HG03280 (cell line): ENCODE results near the gene LGALS7.

Experiments used
- ATAC-seq: cut with Tn5 transposase; IDR thresholded peaks from one replicate; pipeline ENCODE4 v1.9.1; 2021; ENCODE audit warnings: mild to moderate bottlenecking, moderate library complexity; ENCODE audit not compliant: unreplicated experiment

LGALS7 gene

DNA sequence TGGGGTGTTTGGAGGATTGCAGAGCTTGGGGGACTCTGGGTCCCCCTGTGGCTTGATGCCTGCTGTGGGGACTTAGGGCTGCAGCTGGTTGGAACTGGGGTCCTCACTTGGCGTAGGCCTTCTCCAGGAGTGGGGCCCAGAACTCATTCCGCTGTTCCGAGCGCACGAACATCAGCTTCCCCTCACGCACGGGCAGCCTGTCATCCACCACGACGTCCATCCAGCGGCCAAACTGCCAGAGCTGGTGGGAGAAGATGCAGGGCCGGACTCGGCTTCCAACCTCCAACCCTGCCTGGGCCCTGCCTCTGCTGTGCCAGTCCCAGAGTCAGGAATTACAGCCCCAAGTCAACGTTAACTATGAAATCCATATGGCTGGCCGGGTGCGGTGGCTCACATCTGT, 31.6 kb downstream of the LGALS7 start:
- no peak for ATAC-seq

DNA sequence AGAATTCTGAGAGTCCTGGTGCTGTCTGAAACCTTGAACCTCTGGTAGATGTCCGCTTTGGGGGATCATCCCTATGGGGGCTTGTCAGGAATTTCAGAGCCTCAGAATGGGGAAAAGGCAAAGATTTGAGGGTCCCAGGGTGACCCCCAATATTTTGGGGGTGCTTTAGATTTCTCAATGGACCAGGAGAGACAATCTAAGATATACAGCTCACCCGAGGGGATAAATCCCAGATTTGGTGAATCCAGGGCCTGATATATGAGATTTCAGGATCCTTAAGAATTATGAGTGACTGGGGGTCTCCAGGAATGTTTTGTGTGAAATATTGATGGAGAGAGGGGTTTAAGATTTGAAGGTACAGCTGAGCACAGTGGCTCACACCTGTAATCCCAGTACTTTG, 32.4 kb downstream of the LGALS7 start:
- ATAC-seq, result no peak

DNA sequence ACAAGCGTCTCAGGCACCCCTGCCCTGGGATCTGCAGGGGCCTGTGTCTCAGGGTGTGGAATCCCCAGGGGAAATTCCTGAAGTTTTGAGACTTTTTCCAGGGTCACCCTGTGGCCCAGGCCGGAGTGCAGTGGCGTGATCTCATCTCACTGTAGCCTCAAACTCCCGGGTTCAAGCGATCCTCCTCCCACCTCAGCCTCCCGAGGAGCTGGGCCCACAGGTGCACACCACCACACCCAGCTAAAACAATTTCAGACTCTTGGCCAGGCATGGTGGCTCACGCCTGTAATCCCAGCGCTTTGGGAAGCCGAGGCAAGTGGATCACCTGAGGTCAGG, 33.1 kb downstream of the LGALS7 start:
- no peak for ATAC-seq

- no peak for ATAC-seq
These were observed 33.7 kb downstream of the LGALS7 start for GRCh38 chr19:38739440-38740256.

GRCh38 chr19:38737921-38738737, 35.2 kb downstream of the LGALS7 start:
- ATAC-seq, result no peak

- ATAC-seq, result no peak
These were observed 35.9 kb downstream of the LGALS7 start for GRCh38 chr19:38737281-38737865.

GRCh38 chr19:38736413-38737280, 36.7 kb downstream of the LGALS7 start:
- no peak for ATAC-seq

DNA sequence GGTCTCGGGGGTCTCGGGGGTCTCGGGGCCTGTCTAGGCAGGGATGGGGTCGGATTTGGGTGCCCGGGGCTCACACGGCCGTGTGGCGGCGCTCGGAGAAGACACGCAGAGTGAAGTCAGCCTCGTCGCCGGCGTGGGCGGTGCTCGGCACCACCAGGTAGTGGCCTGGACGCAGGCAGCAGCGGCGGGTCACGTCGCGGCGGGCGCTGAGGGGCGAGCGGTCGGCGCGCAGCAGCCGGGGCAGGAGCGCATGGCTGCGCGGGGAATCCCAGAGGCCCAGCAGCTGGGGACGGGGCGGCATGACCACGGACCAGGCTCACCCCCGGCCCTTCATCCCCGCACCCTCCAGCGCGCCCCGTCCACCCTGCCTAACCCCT, 37.3 kb downstream of the LGALS7 start:
- no peak for ATAC-seq

DNA sequence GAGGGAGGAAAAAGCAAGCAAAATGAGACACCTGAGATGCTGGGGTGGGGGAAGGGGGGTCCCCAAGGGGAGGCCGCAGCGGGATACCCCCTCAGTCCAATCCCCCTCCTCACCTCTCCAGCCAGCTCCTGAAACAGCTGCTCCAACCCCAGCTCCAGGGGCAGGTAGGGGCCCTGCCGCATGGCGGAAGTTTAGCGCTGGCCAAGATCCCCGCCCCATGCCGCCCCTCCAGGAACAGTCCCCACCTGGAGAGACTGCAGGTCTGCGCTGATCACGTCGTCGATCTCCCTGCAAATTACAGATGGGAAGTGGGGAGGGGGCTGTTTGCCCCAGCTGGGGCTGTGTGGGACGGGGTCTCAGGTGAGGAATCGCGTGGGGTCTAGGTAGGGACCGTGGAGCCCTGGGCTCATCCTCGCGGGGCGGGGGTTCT, 38.0 kb downstream of the LGALS7 start:
- no peak for ATAC-seq

DNA sequence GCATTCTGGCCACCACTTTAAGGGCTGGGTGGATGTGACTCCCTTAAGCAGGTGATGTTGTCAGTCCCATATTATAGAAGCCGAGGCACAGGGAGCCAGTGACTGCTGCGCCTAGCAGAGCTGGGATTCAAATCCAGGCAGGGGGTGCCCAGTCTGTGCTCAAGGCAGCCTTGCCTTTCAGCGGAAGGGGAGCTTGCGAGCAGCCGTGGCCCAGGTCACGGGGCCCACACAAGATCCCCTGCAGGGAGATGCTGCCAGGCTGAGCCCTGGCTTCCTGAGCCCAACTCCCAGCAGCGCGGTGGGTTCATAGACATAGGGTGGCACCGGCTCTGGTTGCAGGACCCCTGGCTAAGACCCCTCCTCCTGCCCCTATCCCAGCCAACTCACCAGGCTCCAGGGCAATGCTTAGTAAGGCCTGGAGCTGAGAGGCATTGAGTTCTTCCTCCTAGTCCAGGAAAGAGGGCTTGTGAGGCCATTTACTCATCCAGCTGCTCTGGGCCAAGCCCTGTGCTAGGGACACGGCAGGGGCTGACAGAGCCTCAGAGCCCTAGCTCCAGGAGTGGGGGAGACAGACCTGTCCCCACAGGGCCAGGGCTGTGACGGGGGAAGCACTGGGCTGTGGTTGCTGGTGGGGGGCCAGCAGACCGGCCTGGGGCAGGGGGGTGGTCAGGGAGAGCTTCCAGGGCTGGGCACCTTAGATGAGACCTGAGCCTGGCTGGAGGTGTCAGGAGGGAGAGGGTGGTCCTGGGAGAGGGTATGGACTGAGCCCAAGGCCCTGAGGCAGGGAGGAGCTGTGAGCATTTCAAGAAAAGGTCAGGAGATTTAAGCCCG, 38.7 kb downstream of the LGALS7 start:
- ATAC-seq, result peak; percentile 15

- ATAC-seq, result peak; percentile 37
These were observed 39.2 kb downstream of the LGALS7 start for GRCh38 chr19:38734176-38734425.

- no peak for ATAC-seq
These were observed 39.7 kb downstream of the LGALS7 start for GRCh38 chr19:38733493-38734175.

- no peak for ATAC-seq
These were observed 40.1 kb downstream of the LGALS7 start for GRCh38 chr19:38733241-38733492.

DNA sequence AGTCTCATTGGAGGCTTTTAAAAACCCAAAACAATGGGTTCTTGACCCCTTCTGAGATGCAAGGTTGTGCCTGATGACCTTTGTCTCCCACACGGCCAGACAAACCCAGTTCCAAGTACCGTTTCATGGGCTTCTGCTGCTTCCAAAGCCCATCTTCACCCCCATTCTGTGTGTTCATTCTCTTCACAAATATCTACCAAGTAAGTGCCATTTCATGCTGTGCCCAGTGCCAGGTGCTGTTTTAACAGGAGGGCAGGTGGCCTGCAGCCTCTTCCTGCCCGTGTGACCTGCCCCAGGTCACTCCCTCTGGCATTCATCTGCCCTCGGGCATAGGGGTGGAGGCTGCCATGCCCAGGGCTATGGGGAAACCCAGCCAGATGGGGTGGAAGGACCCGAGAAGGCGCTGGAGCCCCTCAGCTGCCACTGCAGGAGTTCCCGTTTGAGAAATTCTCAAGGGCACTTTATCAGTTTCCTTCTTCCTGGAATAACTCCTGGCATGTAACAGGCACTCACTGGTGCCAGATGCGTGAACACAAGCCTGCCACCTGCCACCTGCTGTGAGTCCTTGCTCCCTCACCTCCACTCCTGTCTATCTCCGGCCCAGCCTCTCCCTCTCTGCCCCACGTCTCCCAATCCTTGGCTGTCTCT, 41.5 kb downstream of the LGALS7 start:
- no peak for ATAC-seq

GRCh38 chr19:38730731-38731589, 42.4 kb downstream of the LGALS7 start:
- ATAC-seq, result no peak

DNA sequence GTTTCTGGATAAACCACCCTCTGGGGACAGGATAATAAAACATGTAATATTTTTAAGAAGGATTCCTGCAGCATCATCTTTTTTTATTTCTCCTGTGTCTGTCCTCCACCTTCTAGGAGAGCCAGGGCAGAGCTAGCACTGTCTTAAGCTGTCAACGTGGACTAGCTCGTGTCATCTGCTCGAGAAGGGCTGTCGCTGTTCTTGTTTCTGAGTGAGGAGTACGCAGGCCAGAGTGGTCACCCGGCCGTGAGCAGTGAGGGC, 42.9 kb downstream of the LGALS7 start:
- no peak for ATAC-seq

GRCh38 chr19:38729653-38730469, 43.5 kb downstream of the LGALS7 start:
- no peak for ATAC-seq
